ENCODE measurements around the gene CIRBP. TPM values are rescaled to one million over a fixed set of nuclear protein-coding genes. Genes with fewer than 3 reads are reported as not detected.

Gene CIRBP
- total RNA-seq, 1 donor from 2014 or later, result 370 TPM

DNA sequence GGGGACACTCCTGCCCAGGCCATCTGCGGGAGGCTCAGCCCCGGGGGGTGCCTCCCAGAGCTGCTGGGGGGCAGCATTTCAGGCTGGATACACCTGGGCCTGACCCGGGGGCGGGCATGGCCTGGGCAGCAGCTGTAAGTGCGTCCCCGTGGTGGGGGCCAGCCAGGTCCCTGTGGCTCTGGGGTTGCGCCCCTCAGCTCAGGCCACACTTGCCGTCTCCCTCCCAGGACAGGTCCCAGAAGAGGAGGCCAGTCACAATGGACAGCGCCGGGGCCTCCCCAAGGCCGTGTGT lies 43.0 kb upstream of the CIRBP start:
- no peak for DNase-seq (ENCODE audit: low read depth)
- TF ChIP-seq, protein P1, sequence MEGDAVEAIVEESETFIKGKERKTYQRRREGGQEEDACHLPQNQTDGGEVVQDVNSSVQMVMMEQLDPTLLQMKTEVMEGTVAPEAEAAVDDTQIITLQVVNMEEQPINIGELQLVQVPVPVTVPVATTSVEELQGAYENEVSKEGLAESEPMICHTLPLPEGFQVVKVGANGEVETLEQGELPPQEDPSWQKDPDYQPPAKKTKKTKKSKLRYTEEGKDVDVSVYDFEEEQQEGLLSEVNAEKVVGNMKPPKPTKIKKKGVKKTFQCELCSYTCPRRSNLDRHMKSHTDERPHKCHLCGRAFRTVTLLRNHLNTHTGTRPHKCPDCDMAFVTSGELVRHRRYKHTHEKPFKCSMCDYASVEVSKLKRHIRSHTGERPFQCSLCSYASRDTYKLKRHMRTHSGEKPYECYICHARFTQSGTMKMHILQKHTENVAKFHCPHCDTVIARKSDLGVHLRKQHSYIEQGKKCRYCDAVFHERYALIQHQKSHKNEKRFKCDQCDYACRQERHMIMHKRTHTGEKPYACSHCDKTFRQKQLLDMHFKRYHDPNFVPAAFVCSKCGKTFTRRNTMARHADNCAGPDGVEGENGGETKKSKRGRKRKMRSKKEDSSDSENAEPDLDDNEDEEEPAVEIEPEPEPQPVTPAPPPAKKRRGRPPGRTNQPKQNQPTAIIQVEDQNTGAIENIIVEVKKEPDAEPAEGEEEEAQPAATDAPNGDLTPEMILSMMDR (IDR thresholded peaks at IDR 0.05; ENCODE audit: insufficient read depth, low read length, severe bottlenecking), result no peak
- H3K4me3 ChIP-seq (ENCODE audit: low read depth, low read length), result no peak overlapping the region
- no peaks in the 10 kb centered on the region for H3K27me3 ChIP-seq (ENCODE audit: control insufficient read depth, insufficient read depth, low read length)
- H3K36me3 ChIP-seq (ENCODE audit: control insufficient read depth, insufficient read depth, low read length), result peaks cover 17% of the 10 kb centered on the region
- FAIRE-seq, result no peak

- H3K4me3 ChIP-seq (ENCODE audit: low read depth, low read length), result no peak overlapping the region
- FAIRE-seq, result no peak
- no peak for DNase-seq (ENCODE audit: low read depth)
- H3K27me3 ChIP-seq (ENCODE audit: control insufficient read depth, insufficient read depth, low read length), result no peaks in the 10 kb centered on the region
- H3K36me3 ChIP-seq (ENCODE audit: control insufficient read depth, insufficient read depth, low read length), result peaks cover 13% of the 10 kb centered on the region
- TF ChIP-seq, protein P1 (IDR thresholded peaks at IDR 0.05; ENCODE audit: insufficient read depth, low read length, severe bottlenecking), result no peak
Observed at GRCh38 chr19:1226522-1227303, 42.4 kb upstream of the CIRBP start.

- FAIRE-seq (no peak), DNase-seq (ENCODE audit: low read depth) (no peak)
- Histone ChIP-seq H3K27me3 (ENCODE audit: control insufficient read depth, insufficient read depth, low read length) (no peaks in the 10 kb centered on the region), H3K36me3 (ENCODE audit: control insufficient read depth, insufficient read depth, low read length) (peaks cover 11% of the 10 kb centered on the region), H3K4me3 (ENCODE audit: low read depth, low read length) (no peak overlapping the region)
- TF ChIP-seq, protein P1 (IDR thresholded peaks at IDR 0.05; ENCODE audit: insufficient read depth, low read length, severe bottlenecking), result no peak
Observed at GRCh38 chr19:1227304-1228054, 41.7 kb upstream of the CIRBP start.

DNA sequence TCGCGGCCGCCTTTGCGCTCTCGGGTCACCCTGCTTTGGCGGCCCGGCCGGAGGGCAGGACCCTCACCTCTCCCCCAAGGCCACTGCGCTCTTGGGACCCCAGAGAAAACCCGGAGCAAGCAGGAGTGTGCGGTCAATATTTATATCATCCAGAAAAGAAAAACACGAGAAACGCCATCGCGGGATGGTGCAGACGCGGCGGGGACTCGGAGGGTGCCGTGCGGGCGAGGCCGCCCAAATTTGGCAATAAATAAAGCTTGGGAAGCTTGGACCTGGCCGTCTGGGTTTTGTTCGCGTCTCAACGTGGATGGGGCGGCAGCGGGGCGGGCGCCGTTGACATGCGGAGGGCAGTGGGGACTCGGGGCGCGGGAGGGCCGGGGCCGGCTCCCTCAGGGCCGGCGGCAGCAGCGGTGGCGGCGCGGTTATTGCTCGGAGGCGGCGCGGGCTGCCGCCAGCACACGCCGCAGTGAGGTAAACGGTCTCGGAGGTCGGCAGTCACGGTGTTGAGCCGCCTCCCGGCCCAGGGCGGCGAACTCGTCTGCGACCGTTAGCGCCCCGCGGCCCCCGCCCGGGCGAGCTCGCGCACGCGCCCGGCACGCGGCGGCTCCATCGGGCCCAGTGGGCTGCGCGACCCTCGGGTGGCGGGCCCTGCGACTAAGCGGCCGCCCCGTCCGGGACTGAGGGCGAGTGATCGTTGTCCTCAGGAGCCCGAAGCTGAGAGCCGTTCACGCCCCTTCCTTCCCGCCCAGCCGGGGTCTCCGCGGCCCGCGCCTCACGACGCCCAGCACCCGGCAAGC lies 40.8 kb upstream of the CIRBP start:
- FAIRE-seq (no peak), DNase-seq (ENCODE audit: low read depth) (no peak)
- Histone ChIP-seq H3K36me3 (ENCODE audit: control insufficient read depth, insufficient read depth, low read length) (peaks cover 6% of the 10 kb centered on the region), H3K4me3 (ENCODE audit: low read depth, low read length) (no peak overlapping the region), H3K27me3 (ENCODE audit: control insufficient read depth, insufficient read depth, low read length) (no peaks in the 10 kb centered on the region)
- TF ChIP-seq, protein P1 (IDR thresholded peaks at IDR 0.05; ENCODE audit: insufficient read depth, low read length, severe bottlenecking), result no peak

- Histone ChIP-seq H3K36me3 (ENCODE audit: control insufficient read depth, insufficient read depth, low read length) (peaks cover 3% of the 10 kb centered on the region), H3K4me3 (ENCODE audit: low read depth, low read length) (no peak overlapping the region), H3K27me3 (ENCODE audit: control insufficient read depth, insufficient read depth, low read length) (no peaks in the 10 kb centered on the region)
- no peak for FAIRE-seq
- TF ChIP-seq, protein P1 (IDR thresholded peaks at IDR 0.05; ENCODE audit: insufficient read depth, low read length, severe bottlenecking), result no peak
- no peak for DNase-seq (ENCODE audit: low read depth)
Observed at GRCh38 chr19:1229056-1229923, 39.8 kb upstream of the CIRBP start.

Data from bronchial epithelial cell (primary cell).